ENCODE measurements around the gene CYP2R1.

Gene CYP2R1, protein sequence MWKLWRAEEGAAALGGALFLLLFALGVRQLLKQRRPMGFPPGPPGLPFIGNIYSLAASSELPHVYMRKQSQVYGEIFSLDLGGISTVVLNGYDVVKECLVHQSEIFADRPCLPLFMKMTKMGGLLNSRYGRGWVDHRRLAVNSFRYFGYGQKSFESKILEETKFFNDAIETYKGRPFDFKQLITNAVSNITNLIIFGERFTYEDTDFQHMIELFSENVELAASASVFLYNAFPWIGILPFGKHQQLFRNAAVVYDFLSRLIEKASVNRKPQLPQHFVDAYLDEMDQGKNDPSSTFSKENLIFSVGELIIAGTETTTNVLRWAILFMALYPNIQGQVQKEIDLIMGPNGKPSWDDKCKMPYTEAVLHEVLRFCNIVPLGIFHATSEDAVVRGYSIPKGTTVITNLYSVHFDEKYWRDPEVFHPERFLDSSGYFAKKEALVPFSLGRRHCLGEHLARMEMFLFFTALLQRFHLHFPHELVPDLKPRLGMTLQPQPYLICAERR

DNA sequence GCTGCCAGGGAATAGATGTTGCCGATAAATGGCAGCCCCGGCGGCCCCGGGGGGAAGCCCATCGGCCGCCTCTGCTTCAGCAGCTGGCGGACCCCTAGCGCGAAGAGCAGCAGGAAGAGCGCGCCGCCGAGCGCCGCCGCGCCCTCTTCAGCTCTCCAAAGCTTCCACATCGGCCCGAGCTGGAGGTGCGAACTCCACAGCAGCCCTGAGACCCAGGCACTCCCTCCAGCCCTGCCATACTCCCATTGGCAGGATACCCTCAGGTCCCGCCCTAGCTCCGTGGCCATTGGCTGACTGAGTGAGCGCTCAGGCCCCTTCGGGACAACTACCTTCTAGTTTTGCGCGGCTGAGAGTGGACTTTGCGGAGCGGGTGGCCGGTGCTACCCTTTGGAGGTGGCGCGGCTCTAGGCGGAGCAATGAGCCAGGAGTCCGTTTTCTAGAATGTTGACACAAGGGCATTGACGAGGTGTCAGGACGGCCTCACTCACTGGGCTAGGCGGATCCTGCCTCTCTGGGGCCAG is at the start of gene CYP2R1:
Gene CYP2R1, minus strand, starts transcription at position 196 of the 521 bp plus-strand sequence. Its CDS starts 26 bp downstream, at position 170.
- peak; percentile 91 to 96 for DNase-seq

DNA sequence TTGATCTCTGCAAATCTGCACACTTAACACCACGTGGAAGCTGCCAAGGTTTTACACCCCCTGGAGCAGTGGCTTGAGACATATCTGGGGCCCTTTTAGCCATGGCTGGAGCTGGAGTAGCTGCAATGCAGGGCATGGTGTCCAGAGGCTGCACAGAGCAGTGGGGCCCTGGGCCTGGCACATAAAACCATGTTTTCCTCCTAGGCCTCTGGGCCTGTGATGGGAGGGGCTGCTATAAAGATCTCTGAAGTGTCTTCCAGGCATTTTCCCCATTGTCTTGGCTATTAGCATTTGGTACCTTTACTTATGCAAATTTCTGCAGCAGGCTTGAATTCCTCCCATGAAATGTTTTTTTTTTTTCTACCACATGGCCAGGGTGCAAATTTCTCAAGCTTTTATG is 46.9 kb upstream of the CYP2R1 start:
- no peak for DNase-seq

DNA sequence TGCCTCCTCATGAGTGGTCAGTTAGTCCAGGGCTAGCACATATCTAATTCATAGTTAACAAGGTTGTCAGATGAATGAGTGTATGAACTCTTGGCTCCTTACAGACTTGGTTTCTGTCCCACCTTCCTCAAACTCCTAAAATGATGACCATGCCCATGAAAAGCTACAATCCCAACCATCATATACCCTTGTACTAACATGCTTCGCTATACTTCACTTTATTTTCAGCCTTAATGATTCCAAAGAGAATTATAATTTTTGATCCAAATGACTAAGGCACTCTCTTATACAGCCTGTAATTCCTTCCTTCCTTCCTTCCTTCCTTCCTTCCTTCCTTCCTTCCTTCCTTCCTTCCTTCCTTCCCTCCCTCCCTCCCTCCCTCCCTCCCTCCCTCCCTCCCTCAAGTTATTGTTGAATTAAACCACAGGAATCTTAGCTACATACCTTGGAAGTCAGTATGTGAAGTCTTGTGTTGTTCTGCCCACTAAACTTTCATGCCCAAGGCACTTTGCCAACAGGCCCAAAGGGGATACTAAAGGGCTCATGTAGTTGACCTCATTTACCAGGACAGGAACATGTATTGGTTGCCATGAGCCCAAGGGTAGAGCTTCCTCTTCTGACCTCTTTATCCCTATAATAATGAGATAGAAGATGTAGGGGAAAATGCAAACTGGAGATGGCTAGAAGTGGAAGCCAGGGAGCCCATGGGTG is 42.8 kb upstream of the CYP2R1 start:
- DNase-seq, result no peak

DNA sequence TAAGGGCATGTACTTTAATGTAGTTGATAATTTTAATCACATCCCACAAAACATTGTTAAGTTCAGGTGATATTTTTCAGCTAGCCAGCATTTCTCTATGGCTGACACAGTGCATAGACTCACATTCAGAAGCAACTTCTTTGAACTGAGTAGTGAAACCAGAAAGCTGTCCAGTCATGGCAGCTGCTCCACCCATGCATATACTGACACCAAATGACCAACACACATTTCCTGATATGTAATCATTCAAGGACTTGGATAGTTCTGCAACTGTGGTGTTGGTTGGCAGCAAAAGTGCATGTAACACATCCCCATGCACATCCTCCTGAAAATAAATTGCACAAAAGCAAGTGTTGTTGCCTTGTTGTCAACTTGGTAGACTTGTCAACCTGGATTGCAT is 40.4 kb upstream of the CYP2R1 start:
- no peak for DNase-seq

DNA sequence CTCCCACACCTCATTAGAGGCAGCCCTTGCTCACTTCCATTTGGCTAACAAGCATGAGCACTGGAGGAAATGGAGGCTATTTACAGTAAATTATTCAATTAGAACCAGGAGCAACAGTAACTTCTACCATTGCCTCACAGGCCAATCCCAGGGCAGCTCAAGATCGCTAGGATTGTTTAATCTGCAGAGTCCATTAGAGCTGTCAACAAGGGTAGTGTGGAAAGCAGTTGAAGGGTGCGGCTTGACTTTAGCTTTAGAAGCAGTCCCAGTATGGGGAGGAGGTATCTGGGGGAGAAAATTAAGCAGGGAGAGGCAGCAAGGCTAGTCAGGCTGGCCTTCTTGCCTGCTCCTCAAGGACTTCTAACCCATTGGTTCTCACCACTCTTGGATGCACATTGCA is 38.3 kb upstream of the CYP2R1 start:
- no peak for DNase-seq

DNA sequence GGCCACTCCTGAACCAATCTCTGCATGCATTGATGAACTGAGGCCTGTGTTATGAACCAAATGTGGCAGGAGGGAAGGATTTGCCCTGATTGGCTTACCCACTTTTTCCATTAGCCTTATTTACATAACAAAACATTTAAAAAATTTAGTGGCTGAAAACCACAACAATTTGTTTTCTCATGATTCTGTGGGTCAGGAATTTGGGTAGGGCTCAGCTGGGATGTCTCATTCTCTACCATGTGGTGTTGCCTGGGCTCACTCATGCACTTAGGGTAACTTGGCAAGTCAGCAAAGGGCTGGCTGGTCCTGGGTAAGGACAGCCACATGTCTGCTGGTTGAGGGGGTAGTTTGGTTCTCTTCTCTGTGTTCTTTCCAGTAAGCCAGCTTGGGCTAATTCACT is 35.1 kb upstream of the CYP2R1 start:
- DNase-seq, result no peak

DNA sequence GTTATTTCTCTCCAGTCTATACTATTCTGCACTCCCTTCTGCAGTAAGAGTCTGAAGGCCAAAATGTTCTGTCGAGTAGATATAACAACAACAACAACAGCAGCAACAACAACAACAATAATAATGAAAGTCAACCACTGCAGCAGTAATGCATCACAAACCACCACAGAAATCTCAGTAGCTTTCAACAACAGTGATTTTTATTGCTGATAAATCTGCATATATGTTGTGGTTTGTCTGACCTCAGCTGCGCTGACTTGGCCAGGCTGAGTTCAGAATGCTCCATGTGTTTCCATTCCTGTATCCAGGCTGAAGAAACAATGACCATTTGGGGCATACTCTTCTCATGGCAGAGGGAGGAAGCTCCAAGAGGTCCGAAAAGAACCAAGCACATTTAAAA is 32.3 kb upstream of the CYP2R1 start:
- DNase-seq, result no peak

DNA sequence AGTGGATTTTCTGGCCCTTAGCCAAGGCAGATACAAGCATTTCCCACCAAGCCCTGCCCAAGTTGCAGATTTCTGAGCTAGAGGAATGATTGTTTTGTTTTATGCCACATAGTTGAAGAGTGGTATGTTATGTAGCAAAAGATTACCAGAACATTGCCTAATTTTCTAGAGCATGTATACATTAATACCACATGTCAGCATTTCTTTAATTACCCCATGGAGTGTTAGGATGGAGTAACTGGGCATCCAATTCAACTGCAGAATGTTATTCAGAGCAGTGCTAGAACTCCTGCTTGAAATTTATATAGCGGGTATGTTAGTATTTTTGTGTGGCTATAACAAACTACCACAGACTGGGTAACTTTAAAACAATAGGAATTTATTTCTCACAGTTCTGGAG is 24.4 kb upstream of the CYP2R1 start:
- no peak for DNase-seq

DNA sequence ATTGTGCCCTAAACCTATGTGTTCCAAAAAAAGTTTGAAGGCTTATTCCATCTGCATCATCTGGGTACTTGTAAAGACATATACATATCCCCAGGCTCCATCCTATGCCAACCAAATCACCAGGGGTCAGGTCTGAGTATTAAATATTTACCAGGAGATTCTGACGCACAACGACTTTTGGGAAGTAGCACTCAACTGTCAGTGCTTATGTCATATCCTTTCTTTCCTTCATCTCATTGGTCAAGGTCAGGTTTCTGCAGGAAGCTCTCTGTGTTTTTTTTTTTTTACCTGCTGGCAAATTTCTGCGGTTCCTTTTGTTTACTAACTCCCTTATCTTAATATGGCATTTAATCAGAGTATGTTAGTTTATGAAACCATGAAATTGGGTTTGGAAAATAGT is 22.5 kb upstream of the CYP2R1 start:
- DNase-seq, result no peak

DNA sequence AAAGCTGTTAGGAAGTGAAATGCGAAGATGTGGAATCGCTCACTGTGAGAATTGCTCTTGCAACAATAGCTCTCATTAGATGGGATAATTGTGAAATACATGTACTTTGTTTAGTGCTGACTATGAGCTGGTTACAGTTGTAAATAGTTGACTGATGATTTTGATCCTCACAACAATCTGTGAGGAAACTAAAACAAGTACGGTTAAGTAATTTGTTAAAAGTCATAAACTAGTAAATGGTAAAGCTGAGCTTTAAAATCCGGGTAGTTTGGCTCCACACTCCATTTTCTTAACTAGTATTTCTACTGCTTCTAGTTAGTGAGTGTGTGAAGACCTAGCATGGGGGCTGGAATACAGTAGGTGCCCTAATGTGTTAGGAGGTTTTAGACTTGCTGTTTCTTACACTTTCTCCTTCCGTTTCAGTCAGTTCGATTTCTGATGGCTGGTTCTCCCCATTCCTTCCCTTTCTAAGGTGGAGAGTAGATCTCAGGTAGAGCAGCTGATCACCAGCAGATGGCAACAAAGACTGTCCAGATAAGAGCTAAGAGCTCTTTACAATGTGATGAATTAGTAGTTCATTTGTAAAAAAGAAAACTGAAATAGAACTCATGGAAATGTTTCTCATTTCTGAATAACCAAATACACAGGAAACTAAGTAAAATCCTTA is 16.3 kb upstream of the CYP2R1 start:
- peak; percentile 30 to 34 for DNase-seq

DNA sequence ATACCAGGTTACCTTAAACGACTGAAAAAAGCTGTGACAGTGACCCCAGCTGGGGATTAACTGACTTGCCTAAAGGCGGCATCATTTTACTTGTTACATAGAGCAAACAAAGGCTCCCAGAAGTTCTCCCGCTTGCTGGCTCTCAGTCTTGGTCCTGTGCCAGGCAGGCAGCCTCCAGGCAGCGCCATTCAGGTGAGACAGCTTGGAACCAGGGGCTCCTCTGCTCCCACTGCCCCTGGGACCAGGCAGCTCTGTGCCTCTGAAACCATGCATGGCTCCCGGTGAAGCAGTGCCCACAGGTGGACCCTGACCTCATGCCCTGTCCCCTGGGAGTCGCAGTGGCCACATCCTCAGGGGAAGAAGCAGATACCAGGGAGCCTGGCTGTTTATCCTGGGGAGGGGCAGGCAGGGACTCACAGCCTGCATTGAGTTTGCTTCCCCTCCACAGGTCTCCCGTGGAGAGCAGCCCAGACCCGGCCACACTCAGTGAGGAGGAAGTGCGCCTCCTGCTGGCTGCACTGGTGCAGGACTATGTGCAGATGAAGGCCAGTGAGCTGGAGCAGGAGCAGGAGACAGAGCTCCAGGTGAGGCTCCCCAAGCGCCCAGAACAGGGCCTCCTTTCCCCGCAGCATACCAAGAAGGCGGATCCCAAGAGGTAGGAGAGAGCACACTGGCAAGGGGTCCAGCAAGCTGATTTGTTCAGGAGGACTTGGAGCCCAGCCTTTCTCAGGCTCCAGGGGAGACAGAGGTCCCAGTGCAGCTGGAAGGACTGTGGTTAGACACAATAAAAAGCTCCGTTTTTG is 15.6 kb upstream of the CYP2R1 start:
- peak; percentile 67 to 68 for DNase-seq

DNA sequence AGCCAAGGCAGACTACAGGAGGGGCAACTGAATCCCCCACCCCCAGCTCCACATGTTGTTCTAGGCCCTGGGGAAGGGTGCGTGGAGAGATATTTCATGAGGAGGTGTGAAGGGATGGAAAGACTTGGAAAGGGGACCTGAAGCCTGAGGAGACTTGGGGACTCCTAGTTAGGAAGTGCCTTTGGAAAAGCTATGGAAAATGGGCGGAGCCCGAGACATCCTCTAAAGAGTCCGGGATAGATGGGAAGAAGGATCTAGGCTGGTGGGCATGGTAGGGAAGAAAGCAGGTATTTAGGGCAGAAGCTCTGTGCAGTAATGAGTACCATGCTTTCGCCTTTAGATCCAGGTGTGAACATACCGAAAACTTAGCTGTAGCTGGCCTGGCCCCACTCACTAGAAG is 15.0 kb upstream of the CYP2R1 start:
- DNase-seq, result no peak

DNA sequence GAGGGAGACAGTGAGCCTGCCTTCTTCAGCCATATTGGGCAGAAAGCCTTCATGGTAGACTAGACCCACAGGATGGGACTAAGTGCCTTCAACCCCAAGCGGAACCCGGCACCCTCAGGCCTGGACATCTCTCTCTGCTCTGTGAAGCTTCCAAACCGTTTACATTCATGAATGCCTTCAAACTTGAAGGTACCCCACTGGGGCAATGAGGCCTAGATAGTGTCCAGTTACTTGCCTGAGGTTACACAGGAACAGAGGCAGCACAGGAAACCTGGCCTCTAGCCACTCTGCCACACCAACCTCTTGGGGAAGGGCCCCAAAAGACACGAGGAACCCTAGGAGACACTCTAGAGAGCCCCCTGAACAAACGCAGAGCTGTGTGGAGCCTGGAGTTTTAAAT is 14.5 kb upstream of the CYP2R1 start:
- no peak for DNase-seq

DNA sequence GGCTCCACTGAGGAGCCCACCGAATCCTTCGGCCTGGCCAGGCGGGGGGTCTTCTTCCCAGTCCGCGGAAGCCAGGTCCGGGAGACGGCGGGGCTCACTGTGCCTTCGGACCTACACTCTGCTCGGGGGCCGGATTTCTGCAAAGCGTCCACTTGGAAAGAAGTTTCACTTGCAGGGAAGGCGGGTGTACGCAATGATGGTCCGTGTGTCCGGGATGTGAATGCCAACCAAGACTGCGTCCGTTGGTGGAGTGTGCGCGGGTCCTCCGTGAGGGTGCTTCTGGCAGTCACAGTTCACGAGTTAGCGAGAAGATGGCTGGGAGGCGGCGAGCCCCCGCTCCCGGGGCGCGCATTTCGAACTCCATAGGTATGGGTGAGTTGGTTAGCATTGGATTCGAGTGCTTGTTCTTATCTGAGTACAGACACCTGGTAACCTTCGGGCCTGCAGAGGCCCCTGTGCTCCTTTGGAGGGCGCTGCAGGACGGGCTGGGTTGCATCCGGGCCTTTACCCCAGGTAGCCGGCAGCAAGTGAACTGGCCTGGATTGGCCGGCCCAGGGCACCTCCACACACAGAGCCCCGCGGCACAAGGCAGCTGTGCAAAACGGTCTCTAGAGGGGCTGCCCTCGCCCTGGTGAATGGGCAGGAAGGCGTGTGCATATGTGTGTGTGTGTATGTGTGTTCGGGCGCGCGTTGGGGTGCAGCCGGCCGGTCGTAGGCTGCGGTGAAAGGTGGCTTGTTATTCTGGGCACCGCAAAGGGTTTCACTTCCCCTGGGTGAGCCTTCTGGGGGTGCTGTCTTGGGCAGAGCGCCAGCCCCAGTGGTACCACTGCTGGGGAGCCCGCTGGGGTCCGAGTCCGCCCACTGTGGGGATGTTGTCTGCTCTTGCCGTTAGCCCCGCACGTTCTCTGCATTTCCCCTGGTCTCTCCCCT is 13.3 kb upstream of the CYP2R1 start:
- DNase-seq, result no peak

DNA sequence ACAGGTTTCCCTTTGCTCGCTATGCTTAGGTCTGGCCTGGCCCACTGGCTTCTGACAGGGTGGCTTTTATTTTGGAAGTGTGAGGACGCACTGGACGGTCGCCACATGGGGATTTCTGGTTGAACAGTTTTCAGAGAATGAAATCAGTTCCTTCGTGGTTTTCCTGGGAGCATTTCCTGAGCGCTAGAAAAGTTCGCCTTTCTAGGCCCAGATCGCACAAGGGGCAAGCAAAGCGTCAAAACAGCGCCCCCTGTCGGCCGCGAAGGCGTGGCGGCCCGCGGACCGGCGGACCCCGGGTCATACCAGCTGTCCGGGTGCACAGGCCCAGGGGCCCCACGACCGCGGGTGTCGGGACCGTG is 12.7 kb upstream of the CYP2R1 start:
- DNase-seq, result no peak

DNA sequence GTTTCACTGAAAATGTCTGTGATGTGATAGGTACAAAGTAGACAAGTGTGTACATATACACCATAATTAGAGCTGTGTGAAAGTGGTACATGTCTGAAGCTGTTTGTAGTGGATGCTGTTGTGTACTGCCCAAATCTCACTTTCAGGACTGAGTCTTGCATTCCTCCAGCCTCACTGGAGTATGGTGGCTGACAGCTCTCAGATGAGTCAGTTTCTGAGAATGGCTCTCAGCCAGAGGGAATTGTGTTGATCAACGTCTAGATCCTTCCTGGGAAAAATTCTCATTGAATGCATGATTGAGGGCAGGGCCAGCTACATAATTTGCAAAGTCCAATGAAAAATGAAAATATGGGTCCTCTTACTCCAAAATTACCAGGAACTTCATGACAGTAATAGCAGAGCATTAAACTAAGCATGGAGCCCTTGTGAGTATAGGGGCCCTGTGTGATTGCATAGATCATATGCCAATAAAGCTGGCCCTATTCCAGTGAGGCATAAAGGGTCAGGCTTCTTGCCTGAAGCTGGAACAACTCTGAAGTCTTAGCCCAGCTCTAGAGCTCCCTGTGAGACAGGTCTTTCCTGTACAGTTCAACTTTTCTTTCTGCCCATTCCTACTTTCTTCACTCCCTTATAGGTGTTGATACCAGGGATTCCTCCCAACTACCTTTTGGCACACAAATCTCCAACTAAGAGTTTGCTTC is 10.8 kb upstream of the CYP2R1 start:
- DNase-seq, result no peak

DNA sequence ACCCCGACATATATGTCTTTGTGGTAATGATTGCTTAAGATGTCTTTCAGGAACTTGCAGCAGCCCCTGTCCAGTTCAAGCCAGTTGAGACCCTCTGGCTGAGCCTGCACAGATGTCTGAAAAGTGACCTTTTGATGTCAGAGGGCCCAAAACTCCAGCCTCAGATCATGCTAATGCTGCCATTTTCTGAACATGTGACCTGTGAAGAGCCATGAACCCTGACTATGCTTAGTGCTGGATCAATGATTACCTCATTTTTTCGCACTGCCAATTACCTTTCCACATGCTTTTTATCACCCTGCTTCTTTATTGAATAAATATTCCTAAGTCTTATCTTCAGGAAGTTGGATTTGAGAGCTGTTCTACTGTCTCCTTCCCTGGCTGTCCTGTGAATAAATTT is 6.9 kb upstream of the CYP2R1 start:
- no peak for DNase-seq

DNA sequence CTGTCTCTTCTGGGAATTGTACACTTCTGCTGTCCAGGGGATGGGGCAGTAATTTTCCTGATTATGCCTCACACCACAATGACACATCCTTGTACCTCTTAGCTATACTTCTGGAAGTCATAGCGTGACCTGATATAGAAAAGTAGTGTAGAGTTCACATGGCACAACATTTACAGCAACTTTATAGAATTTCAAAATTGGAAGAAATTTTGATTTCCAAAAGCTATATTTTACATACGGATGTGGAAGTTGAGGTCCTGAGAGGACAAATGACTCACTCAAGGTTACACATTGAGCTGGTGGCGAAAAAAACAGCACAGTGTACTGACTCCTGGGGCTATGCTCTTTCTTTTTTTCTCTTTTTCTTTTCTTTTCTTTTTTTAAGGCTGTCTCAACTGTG is 6.3 kb upstream of the CYP2R1 start:
- DNase-seq, result no peak

DNA sequence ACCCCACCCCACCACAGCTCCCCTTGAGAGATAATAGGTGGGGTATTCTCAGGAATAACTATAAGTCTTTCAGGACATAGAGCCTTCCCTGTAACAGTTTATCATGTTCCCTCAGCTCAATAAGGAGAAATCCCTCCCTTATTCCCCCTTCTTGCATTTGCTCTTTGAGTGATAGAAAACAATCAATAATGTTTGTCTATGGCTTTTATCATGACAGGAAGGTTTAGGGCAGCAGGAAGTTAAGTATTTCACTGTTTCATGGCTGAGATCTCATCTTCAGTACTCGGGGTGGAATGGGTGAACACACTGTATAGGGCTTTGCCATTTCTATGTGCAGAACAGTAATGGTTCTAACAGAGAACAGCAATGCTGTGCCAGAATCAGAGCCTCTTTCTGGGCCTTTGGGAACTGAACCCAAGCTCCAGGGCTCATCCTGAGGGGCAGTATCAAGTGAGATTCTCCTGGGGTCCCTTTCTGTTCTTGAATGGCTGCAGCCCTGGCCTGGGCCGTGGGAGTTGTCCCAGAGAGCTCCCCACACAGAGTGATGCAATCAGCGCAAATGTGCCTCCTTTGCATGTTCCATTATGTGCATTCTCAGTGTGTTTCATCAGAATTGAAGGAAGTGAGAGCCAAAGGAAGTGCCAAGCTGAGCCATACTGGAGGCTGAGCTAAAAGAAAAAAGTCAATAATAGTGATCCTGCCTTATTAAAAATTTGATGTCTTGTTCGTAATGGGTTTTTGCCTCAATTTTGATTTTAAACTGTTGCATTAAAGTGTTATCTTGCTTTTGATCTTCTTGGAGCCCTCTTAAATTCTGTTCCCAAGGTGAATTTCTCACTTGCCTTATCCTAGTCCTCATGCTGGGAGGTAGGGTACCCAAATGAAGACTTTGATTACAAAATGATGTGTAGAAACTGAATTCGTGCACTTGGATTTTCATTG is 2.9 kb upstream of the CYP2R1 start:
- DNase-seq, result no peak

DNA sequence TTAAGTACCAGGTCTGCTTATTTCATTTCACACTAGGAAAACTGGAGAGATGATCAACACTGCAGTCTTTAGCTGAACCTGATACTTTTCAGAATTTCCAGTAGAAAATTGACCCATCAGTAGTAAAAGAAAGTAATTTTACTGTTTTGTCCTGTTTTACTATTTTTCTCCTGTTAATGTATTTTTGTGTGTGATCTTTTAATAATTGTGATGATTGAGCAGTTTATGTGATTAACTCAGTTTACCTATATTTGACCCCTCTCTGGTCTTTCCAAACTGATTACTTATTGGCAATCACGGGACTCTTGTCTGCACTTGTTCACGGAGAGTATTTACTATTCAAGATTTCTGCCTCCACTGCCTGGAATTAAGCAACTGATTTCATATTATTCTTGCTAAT is 546 bp upstream of the CYP2R1 start:
- no peak for DNase-seq
